GM18505 (cell line): ENCODE results near the gene GAS2.

ENCODE experiments used
- ATAC-seq: cut with Tn5 transposase; IDR thresholded peaks from one replicate; pipeline ENCODE4 v1.9.1; 2021; ENCODE audit not compliant: unreplicated experiment
- POLR2A ChIP-seq: IDR thresholded peaks from 4 replicates; pipeline ENCODE4 v1.6.1; 2011; ENCODE audit warnings: borderline replicate concordance; ENCODE audit not compliant: insufficient read depth, insufficient read length; ENCODE audit errors: extremely low read depth

GAS2 gene

GRCh38 chr11:22768281-22768680 is 101.9 kb downstream of the GAS2 start:
- no peak for ATAC-seq

DNA sequence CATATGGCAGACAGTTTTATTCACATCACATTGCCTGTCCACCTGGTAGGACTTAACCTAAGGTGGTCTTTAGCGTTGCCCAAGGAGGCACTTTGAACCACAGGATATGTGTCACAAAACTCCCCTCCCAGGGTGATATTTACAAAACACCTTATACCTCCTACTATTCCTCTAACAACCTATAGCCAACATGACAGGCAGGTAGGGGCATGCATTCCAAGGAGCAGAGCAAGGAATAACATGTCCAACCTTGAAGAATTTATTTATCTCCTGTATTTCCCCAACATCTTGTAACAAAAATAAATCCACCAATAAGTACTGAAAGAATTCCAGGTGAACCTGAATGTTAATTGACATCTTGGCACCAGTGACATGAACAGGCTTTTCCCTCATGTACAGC is 102.7 kb downstream of the GAS2 start:
- no peak for TF ChIP-seq POLR2A
- no peak for ATAC-seq

More at GRCh38 chr11:22768281-22768680, 101.9 kb downstream of the GAS2 start:
- TF ChIP-seq POLR2A, result no peak

DNA sequence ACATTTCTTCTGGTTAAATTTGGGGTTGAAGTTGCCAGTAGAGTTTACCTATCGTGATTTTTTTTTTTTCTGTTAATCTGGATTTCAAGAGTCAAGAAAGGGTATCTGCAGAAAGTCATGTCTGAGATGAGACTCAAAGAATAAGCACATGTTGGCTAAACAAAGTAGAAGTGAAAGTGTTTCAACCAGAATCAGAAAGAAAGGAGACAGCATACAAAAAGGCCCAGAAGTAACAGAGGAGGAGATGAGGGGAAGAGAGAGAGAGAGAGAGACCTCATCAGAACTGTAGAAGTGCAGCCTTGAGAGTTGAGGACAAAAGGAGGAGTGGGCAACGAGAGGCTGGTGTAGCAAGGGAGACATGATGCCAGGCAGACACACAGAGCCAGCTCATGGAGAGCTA is 108.3 kb downstream of the GAS2 start:
- TF ChIP-seq POLR2A, result no peak
- ATAC-seq, result peak; percentile 62

DNA sequence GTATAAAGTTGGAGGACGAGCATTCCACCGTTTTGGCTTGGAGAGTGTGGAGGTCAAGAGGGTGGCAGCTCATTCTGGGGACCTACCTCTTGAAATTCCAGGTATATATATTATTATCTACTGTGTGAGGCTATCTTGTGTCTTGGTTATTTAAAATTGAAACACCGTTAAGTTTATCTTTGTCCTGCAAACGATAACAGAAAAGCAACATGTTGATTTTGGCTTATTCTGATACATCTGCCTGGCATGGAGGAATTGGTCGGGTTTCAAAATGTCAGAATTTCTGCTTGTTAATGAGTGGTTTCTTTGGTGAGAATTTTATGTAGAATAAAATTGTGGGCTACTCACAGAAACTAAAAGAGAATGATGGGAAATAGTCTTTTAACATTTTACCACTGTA is 108.8 kb downstream of the GAS2 start:
- ATAC-seq, result no peak
- TF ChIP-seq POLR2A, result no peak

- no peak for TF ChIP-seq POLR2A
- no peak for ATAC-seq
Measured at GRCh38 chr11:22778642-22779041, 112.2 kb downstream of the GAS2 start.

DNA sequence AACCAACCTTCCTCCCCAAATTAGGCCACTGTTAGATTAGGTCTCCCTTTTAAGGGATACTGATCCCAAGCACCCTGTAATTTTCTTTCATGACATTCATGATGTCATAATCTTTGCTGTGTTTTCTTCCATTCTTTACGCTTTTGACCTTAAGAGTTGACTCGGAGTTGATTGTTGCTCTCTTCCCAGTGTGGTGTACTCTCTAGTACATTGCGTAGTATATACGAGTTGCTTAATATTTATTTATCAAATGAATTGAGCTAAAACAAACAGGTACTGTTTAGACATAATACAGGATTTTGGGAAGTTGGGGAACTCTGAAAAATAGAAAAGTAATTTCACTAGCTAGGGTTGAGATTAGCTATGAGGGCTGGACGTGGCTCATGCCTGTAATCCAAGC is 113.4 kb downstream of the GAS2 start:
- TF ChIP-seq POLR2A, result no peak
- ATAC-seq, result no peak

GRCh38 chr11:22780952-22781593 is 114.7 kb downstream of the GAS2 start:
- TF ChIP-seq POLR2A, result no peak
- ATAC-seq, result peak; percentile 84

GRCh38 chr11:22785251-22785650 is 118.8 kb downstream of the GAS2 start:
- no peak for ATAC-seq
- TF ChIP-seq POLR2A, result no peak

GRCh38 chr11:22786475-22786874 is 120.1 kb downstream of the GAS2 start:
- no peak for TF ChIP-seq POLR2A
- peak; percentile 85 for ATAC-seq

DNA sequence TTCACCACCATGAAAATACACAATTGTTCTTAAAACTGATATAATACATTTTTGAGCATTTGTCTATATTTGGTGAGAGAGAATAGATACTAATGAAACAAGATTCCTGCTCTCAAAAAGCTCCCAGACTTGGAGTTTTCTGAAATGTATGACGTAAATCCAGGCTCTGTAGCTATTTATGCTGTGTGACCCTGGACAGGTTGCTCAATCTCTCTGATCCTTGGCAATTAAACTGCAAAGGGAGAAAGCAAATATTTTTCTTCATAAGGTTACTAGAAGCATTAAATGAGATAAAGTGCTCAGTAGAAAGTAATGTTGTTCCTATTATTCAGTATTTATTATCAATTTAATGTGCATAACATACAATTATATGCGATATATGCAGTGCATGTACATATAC is 120.6 kb downstream of the GAS2 start:
- ATAC-seq, result no peak
- TF ChIP-seq POLR2A, result no peak

- TF ChIP-seq POLR2A, result no peak
- ATAC-seq, result peak; percentile 44
Measured at GRCh38 chr11:22787551-22788162, 121.2 kb downstream of the GAS2 start.

GRCh38 chr11:22792497-22792896 is 126.1 kb downstream of the GAS2 start:
- no peak for TF ChIP-seq POLR2A
- ATAC-seq, result no peak

- ATAC-seq, result no peak
- TF ChIP-seq POLR2A, result no peak
Measured at GRCh38 chr11:22795914-22796313, 129.5 kb downstream of the GAS2 start.

- no peak for ATAC-seq
- no peak for TF ChIP-seq POLR2A
Measured at GRCh38 chr11:22797047-22797446, 130.6 kb downstream of the GAS2 start.
